HEK293T (cell line): Measurements from ENCODE around the gene BIRC5.

Experiments
- CTCF ChIA-PET: fragments of 350-600 bp; formaldehyde crosslinking; extraction: SDS; loops from one replicate; lab custom pipeline; 2021; ENCODE audit warnings: antibody characterized with exemption, inconsistent platforms; lab: Yijun Ruan, JAX
- POLR2A ChIA-PET: fragments of 350-600 bp; formaldehyde crosslinking; extraction: SDS; loops from one replicate; lab custom pipeline; 2020; ENCODE audit warnings: antibody characterized with exemption, inconsistent platforms; lab: Yijun Ruan, JAX
- DNase-seq: peaks from one replicate; pipeline ENCODE4 v3.0.0; 2012; ENCODE audit warnings: mixed read lengths; ENCODE audit errors: extremely low spot score
- ARNT ChIP-seq: fragments of 450-650 bp; IDR thresholded peaks from 2 replicates; pipeline ENCODE4 v1.6.1; 2017; ENCODE audit warnings: mild to moderate bottlenecking
- BHLHE40 ChIP-seq: fragments of 450-650 bp; IDR thresholded peaks from 2 replicates; pipeline ENCODE4 v1.6.1; 2016; ENCODE audit warnings: mild to moderate bottlenecking, moderate library complexity, borderline replicate concordance
- CTBP1 ChIP-seq: fragments of 450-650 bp; IDR thresholded peaks from 2 replicates; pipeline ENCODE4 v1.6.1; 2016; ENCODE audit warnings: borderline replicate concordance
- ELF4 ChIP-seq: fragments of 450-650 bp; IDR thresholded peaks from 2 replicates; pipeline ENCODE4 v1.6.1; 2017; ENCODE audit warnings: antibody characterized with exemption
- FOXA1 ChIP-seq: fragments of 450-650 bp; IDR thresholded peaks from 2 replicates; pipeline ENCODE4 v1.6.1; 2016; ENCODE audit warnings: mild to moderate bottlenecking
- FOXK2 ChIP-seq: fragments of 450-650 bp; IDR thresholded peaks from 2 replicates; pipeline ENCODE4 v1.6.1; 2016; ENCODE audit warnings: mild to moderate bottlenecking
- FOXM1 ChIP-seq: fragments of 450-650 bp; IDR thresholded peaks from 2 replicates; pipeline ENCODE4 v1.6.1; 2017; ENCODE audit warnings: mild to moderate bottlenecking, borderline replicate concordance
- HDGF ChIP-seq: fragments of 450-650 bp; IDR thresholded peaks from 2 replicates; pipeline ENCODE4 v1.6.1; 2017; ENCODE audit warnings: antibody characterized with exemption, borderline replicate concordance
- L3MBTL2 ChIP-seq: fragments of 450-650 bp; conservative IDR thresholded peaks from 2 replicates; pipeline ENCODE4 v1.6.1; 2016; ENCODE audit warnings: mild to moderate bottlenecking
- LEF1 ChIP-seq: fragments of 450-650 bp; IDR thresholded peaks from 2 replicates; pipeline ENCODE4 v1.6.1; 2017; ENCODE audit warnings: mild to moderate bottlenecking, borderline replicate concordance
- NFRKB ChIP-seq: fragments of 450-650 bp; IDR thresholded peaks from 2 replicates; pipeline ENCODE4 v1.6.1; 2016; ENCODE audit warnings: mild to moderate bottlenecking, moderate library complexity
- PKNOX1 ChIP-seq: fragments of 450-650 bp; IDR thresholded peaks from 2 replicates; pipeline ENCODE4 v1.6.1; 2016
- SP1 ChIP-seq: fragments of 450-650 bp; IDR thresholded peaks from 2 replicates; pipeline ENCODE4 v1.6.1; 2017
- SUZ12 ChIP-seq: fragments of 450-650 bp; IDR thresholded peaks from 2 replicates; pipeline ENCODE4 v1.6.1; 2016; ENCODE audit warnings: mild to moderate bottlenecking
- TARDBP ChIP-seq: fragments of 450-650 bp; IDR thresholded peaks from 2 replicates; pipeline ENCODE4 v1.6.1; 2016
- ZNF384 ChIP-seq: fragments of 450-650 bp; IDR thresholded peaks from 2 replicates; pipeline ENCODE4 v1.6.1; 2016

BIRC5 gene

DNA sequence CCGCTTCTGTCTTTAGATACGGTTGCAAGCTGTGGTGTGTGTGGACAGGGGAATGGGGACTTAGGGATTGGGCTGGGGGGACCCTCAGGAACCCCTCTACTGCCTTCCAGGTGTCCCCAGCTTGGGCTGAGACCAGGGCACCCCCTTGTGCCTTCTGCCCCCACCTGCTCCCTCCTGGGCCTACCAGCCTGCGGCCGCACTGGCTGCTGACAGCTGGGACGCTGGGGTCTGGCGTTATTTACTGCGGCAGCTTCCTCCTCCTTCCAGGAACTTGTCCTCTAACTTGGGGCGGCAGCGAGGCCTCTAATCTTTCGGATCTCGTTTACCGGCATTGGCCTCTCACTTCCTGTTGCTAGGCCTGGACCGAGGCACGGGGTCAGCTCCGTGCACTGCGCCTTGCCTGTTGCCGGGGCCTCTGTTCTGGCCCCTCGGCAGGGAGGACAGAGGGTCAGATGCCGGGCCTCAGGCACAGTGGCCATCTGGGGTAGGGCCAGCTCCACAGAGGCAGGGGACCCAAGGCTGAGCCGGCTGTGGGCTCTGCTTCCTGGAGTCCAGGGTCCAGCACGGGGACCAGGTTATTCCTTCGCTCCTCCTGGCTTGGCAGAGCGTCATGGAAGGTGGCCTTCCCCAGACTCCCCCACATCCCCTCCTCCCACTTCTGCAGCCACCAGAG lies 49.1 kb downstream of the BIRC5 start:
- no peak for DNase-seq
- ChIA-PET CTCF (no interaction called here), POLR2A (interaction anchor here (1.0 to 1.9 kb wide), 3 partner anchors 8 to 45 kb away, joined by 3 to 4 read pairs (median 4); no protein-coding TSS in a partner anchor)
- TF ChIP-seq ARNT (no peak), FOXM1 (no peak), TARDBP (no peak), LEF1 (no peak), BHLHE40 (no peak), SUZ12 (no peak)

- ChIA-PET CTCF (no interaction called here), POLR2A (interaction anchor here (1.9 kb wide), 1 partner anchor 12 kb away, joined by 4 read pairs; no protein-coding TSS in a partner anchor)
- DNase-seq, result no peak
- no peak for TF ChIP-seq FOXM1
- no peak for TF ChIP-seq ARNT
- TF ChIP-seq FOXK2, result no peak
- no peak for TF ChIP-seq LEF1
- no peak for TF ChIP-seq PKNOX1
- TF ChIP-seq SUZ12, result no peak
- TF ChIP-seq L3MBTL2, result no peak
- TF ChIP-seq BHLHE40, result no peak
- no peak for TF ChIP-seq CTBP1
- no peak for TF ChIP-seq NFRKB
- no peak for TF ChIP-seq TARDBP
- TF ChIP-seq ELF4, result no peak
- no peak for TF ChIP-seq FOXA1
- no peak for TF ChIP-seq HDGF
- no peak for TF ChIP-seq ZNF384
These were observed 49.8 kb downstream of the BIRC5 start for GRCh38 chr17:78263736-78264340.

- ChIA-PET POLR2A (interaction anchor here (1.9 kb wide), 1 partner anchor 12 kb away, joined by 4 read pairs; no protein-coding TSS in a partner anchor), CTCF (no interaction called here)
- TF ChIP-seq TARDBP (no peak), NFRKB (no peak), ARNT (no peak), PKNOX1 (no peak), ZNF384 (no peak), FOXA1 (no peak), BHLHE40 (no peak), LEF1 (no peak), FOXM1 (no peak)
- DNase-seq, result no peak
These were observed 50.5 kb downstream of the BIRC5 start for GRCh38 chr17:78264590-78264989.

GRCh38 chr17:78265121-78265520 lies 51.1 kb downstream of the BIRC5 start:
- POLR2A ChIA-PET, result no interaction called here
- CTCF ChIA-PET, result no interaction called here
- DNase-seq, result no peak
- TF ChIP-seq BHLHE40, result no peak
- TF ChIP-seq SUZ12, result no peak
- TF ChIP-seq ELF4, result no peak
- no peak for TF ChIP-seq FOXK2
- TF ChIP-seq HDGF, result no peak
- TF ChIP-seq TARDBP, result no peak
- TF ChIP-seq LEF1, result no peak
- no peak for TF ChIP-seq ZNF384
- no peak for TF ChIP-seq NFRKB
- no peak for TF ChIP-seq L3MBTL2
- no peak for TF ChIP-seq CTBP1
- no peak for TF ChIP-seq ARNT
- TF ChIP-seq FOXM1, result no peak
- TF ChIP-seq SP1, result no peak
- TF ChIP-seq FOXA1, result no peak

GRCh38 chr17:78266231-78266631 lies 52.2 kb downstream of the BIRC5 start:
- ChIA-PET POLR2A (interaction anchor here (0.8 kb wide), 1 partner anchor 12 kb away, joined by 3 read pairs; no protein-coding TSS in a partner anchor), CTCF (no interaction called here)
- no peak for TF ChIP-seq SP1
- TF ChIP-seq LEF1, result no peak
- TF ChIP-seq FOXK2, result no peak
- TF ChIP-seq SUZ12, result no peak
- TF ChIP-seq ELF4, result no peak
- no peak for TF ChIP-seq BHLHE40
- no peak for TF ChIP-seq FOXM1
- TF ChIP-seq FOXA1, result no peak
- TF ChIP-seq TARDBP, result no peak
- TF ChIP-seq L3MBTL2, result no peak
- no peak for TF ChIP-seq ARNT
- TF ChIP-seq HDGF, result no peak
- no peak for TF ChIP-seq NFRKB
- no peak for TF ChIP-seq ZNF384
- no peak for DNase-seq

GRCh38 chr17:78266771-78267170 lies 52.7 kb downstream of the BIRC5 start:
- CTCF ChIA-PET, result no interaction called here
- TF ChIP-seq PKNOX1 (no peak), NFRKB (no peak), TARDBP (no peak), ELF4 (no peak), BHLHE40 (no peak), FOXA1 (no peak), FOXK2 (no peak), ZNF384 (no peak), ARNT (no peak), CTBP1 (no peak), LEF1 (no peak), L3MBTL2 (no peak), FOXM1 (no peak)
- no peak for DNase-seq
- POLR2A ChIA-PET, result interaction anchor here (0.8 kb wide), 1 partner anchor 12 kb away, joined by 3 read pairs; no protein-coding TSS in a partner anchor
